Mucosa of descending colon (tissue), 3 donors: ENCODE data around the gene PTPRK. TPM values are rescaled to one million over a fixed set of nuclear protein-coding genes. Genes with fewer than 3 reads are reported as not detected.

Experiments used
- ATAC-seq: fragments of 200-7000 bp; cut with Tn5 transposase; one replicate; pipeline ENCODE4 v1.9.1; 2020; ENCODE audit warnings: mild to moderate bottlenecking, moderate library complexity
- DNase-seq, 3 donors: peaks; one replicate each; pipeline ENCODE4 v3.0.0-alpha.2; 2020
- H3K36me3 ChIP-seq: fragments of 200-600 bp; one replicate; pipeline ENCODE4 v1.8.0; 2021; ENCODE audit warnings: low read depth, mild to moderate bottlenecking
- H3K4me1 ChIP-seq: fragments of 200-600 bp; one replicate; pipeline ENCODE4 v1.8.0; 2021; ENCODE audit warnings: low read depth, mild to moderate bottlenecking
- H3K4me3 ChIP-seq: fragments of 200-600 bp; one replicate; pipeline ENCODE4 v1.8.0; 2021; ENCODE audit warnings: mild to moderate bottlenecking
- H3K9me3 ChIP-seq: fragments of 200-600 bp; one replicate; pipeline ENCODE4 v1.8.0; 2021; ENCODE audit warnings: mild to moderate bottlenecking
- CTCF ChIP-seq: fragments of 200-600 bp; IDR thresholded peaks from one replicate; pipeline ENCODE4 v1.8.0; 2022; ENCODE audit warnings: antibody characterized with exemption, mild to moderate bottlenecking
- intact Hi-C, 2 donors: fragments of 100-400 bp; cut with DNase I in 1 of 2; cut with micrococcal nuclease in 1 of 2; formaldehyde crosslinking; loops; one replicate each; pipeline versions ENCODE4 v1.11.0 to v1.11.1; 2022; cut with DNase I, micrococcal nuclease
- total RNA-seq, 3 donors: library from RNA; stranded (reverse); fragmentation: NEBNext Ultra II Directional in 2 of 3; extraction: Animal tissue kit (Norgen Biotek cat#: 25700) in 2 of 3; gene quantifications; one replicate each; pipeline versions ENCODE4 v1.2.1 to v1.2.4, GENCODE V29; 2021 to 2023
- donor health status: DM: no; HTN: no; CAD: no; lungs with moderate emphysema.
- donor health status: DM: no; HTN: no; CAD: no.
- donor health status: DM: no; HTN: yes; CAD: no.

PTPRK gene
- total RNA-seq, 3 donors from 2014 or later = 75.9 to 159 (median 86.7) TPM

- Histone ChIP-seq H3K36me3 (no peaks in the 10 kb centered on the region), H3K9me3 (peaks cover 22% of the 10 kb centered on the region), H3K4me3 (no peak overlapping the region), H3K4me1 (no peaks in the 10 kb centered on the region)
- TF ChIP-seq CTCF = no peak
- DNase-seq (no peak), ATAC-seq (no peak)
- intact Hi-C loops = no loop called here
These were observed 140.8 kb downstream of the PTPRK start for GRCh38 chr6:128379577-128379976.

- Histone ChIP-seq H3K9me3 (peaks cover 22% of the 10 kb centered on the region), H3K36me3 (no peaks in the 10 kb centered on the region), H3K4me1 (no peaks in the 10 kb centered on the region), H3K4me3 (no peak overlapping the region)
- intact Hi-C loops = no loop called here
- ATAC-seq = no peak
- DNase-seq = no peak
- no peak for TF ChIP-seq CTCF
These were observed 143.4 kb downstream of the PTPRK start for GRCh38 chr6:128376952-128377503.

- intact Hi-C loops = no loop called here
These were observed 149.3 kb downstream of the PTPRK start for GRCh38 chr6:128371136-128371535.

GRCh38 chr6:128370072-128370471, 150.3 kb downstream of the PTPRK start:
- H3K4me3 ChIP-seq = no peak overlapping the region
- no peak for TF ChIP-seq CTCF
- peaks cover 38% of the 10 kb centered on the region for H3K4me1 ChIP-seq
- DNase-seq (no peak), ATAC-seq (peak; percentile 15)
- H3K36me3 ChIP-seq = no peaks in the 10 kb centered on the region
- intact Hi-C loops = no loop called here
- no peaks in the 10 kb centered on the region for H3K9me3 ChIP-seq

More at GRCh38 chr6:128371136-128371535, 149.3 kb downstream of the PTPRK start:
- peaks cover 37% of the 10 kb centered on the region for H3K4me1 ChIP-seq
- ATAC-seq (no peak), DNase-seq (no peak)
- no peaks in the 10 kb centered on the region for H3K36me3 ChIP-seq
- H3K4me3 ChIP-seq = no peak overlapping the region
- no peak for TF ChIP-seq CTCF
- peaks cover 5% of the 10 kb centered on the region for H3K9me3 ChIP-seq

- intact Hi-C loops = no loop called here
- no peak for DNase-seq
- Histone ChIP-seq H3K4me1 (peaks cover 45% of the 10 kb centered on the region), H3K9me3 (no peaks in the 10 kb centered on the region), H3K36me3 (no peaks in the 10 kb centered on the region), H3K4me3 (no peak overlapping the region)
- no peak for TF ChIP-seq CTCF
- ATAC-seq = peak; percentile 74
These were observed 152.0 kb downstream of the PTPRK start for GRCh38 chr6:128368213-128368944.
